DMS114 treated with DMSO at 0.1 percent for 48 hours (cell line): ENCODE results near the gene JAZF1.

ENCODE experiments used
- DNase-seq: peaks from one replicate; lab custom pipeline; 2025; ENCODE audit not compliant: unreplicated experiment; lab: John Stamatoyannopoulos, UW

Gene JAZF1

GRCh38 chr7:28192786-28193585 lies 12.4 kb upstream of the JAZF1 start:
- no peak for DNase-seq

DNA sequence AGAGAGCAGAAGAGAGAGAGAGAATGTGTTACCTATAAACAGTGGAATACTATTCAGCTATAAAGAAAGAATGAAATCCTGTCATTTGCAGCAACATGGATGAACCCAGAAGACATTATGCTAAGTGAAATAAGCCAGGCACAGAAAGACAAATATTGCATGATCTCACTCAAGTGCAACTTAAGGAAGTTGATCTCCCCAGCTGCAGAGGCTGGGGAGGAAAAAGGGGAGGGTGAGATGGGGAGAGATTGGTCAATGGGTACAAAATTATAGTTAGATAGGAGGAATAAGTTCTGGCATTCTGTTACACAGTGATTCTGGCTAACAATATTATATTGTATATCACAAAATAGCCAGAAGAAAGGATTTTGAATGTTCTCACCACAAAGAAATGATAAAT lies 11.2 kb upstream of the JAZF1 start:
- no peak for DNase-seq

GRCh38 chr7:28191184-28191583 lies 10.6 kb upstream of the JAZF1 start:
- DNase-seq = no peak

- no peak for DNase-seq
Measured at GRCh38 chr7:28190077-28190710, 9.6 kb upstream of the JAZF1 start.

DNA sequence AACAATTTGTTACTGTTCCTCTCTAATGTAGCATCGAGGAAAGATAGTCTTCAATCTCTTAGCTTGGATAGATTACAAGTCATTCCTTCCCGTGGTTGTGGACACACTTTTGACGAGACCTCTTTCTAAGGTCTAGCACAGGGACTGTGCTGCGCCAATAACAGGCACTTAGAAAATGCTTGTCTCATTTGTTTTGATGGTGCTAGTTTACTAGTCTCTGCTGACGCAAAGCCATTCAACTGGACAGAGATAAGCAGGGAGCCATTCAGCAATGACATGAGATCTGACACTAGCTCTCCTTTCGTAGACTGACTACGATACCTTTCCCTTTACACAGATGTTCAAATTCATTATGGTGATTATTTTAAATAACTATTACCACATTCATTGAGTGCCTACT lies 6.4 kb upstream of the JAZF1 start:
- no peak for DNase-seq

DNA sequence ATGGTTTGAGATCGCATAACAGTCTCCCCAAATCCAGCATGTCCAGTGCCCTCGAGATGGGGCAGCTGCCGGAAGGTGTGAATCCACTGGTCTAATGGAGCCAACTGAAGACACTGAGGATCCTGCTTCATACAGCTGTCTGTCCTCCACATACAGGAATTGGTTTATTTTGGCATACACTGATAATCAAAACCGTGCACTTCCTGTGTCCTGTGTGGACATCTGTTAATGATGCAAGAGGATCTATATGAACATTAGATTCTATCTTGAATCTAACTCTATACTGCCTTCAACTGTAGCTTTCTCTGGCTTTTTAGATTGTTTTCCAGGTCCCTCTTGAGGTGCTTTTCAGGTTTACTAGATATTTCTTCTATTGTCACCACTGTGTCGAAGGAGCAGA lies 3.0 kb upstream of the JAZF1 start:
- no peak for DNase-seq

DNA sequence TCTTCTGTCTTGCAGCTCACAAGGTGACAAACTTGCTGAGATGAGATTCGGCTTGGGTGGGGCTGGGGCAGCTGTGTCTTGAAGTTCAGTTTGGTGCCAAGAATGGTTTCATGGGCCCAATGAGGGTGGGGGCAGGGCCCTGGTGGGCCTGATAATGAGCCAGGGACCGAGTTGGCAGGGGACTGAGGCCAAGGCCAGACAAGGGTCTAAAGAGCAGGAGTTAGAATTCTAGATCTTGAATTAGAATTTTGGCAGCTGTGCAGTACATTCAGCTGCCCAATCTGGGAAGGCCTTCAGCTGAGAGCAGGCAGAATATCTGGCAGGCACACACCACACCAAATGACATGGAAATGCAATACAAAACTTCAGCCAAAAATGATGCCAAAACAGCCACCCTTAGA lies 1.5 kb upstream of the JAZF1 start:
- DNase-seq = no peak

DNA sequence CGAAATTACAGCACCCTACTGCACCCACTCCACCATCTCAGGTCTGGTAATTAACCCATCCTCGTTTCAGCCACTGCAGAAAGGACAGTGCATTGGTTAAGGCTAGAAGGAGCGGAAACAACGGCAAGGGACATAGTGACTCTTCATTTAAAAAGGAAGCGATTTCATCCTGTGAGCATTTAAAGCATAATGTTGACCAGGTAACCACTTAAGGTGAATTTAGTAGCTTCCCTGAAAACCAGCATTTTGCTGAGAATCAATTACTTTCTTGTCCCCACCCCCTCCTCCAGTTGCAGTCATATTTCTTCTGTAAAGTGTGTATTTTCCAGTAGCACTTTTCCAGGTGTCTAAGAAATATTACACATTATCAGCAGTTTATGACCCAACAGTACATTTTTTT lies 821 bp upstream of the JAZF1 start:
- no peak for DNase-seq

DNA sequence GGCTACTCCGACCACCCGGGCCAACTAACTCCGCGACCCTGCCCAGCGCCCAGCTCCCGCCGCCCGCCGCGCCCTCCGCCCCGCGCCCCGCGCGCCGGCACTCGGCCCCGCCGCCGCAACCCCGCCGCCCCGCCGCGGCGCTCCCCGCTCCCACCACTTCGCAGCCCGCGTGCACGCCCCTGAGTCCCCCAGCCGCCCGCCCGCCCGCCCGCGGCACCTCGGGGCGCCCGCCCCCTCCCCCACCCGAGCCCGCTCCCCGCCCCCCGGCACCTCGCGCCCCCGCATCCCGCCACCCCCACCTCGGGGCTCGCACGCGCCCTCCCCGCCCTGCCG lies 598 bp downstream of the JAZF1 start:
- no peak for DNase-seq

GRCh38 chr7:28179120-28180030 lies 1.2 kb downstream of the JAZF1 start:
- no peak for DNase-seq

DNA sequence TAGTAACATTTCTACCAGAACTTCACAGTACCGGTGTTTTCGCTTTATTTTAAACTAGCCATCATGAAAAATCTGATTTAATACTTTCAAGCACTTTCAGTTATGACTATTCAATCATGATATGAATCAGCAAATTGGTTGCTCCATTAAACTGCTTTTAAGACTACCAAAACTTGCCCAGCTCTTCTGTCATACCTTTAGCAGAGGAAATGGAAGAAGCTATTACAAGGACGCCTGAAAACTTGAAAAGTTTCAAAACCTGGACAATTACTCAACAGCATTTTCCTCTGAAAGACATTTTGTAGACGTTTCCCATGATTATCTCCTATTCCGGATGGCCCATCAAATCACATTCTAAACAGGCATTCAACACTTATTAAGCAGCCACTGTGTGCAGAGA lies 2.0 kb downstream of the JAZF1 start:
- no peak for DNase-seq

GRCh38 chr7:28177836-28178235 lies 2.8 kb downstream of the JAZF1 start:
- no peak for DNase-seq

GRCh38 chr7:28176645-28177044 lies 4.0 kb downstream of the JAZF1 start:
- no peak for DNase-seq

GRCh38 chr7:28176174-28176573 lies 4.4 kb downstream of the JAZF1 start:
- no peak for DNase-seq

- DNase-seq = no peak
Measured at GRCh38 chr7:28174901-28175661, 5.5 kb downstream of the JAZF1 start.

DNA sequence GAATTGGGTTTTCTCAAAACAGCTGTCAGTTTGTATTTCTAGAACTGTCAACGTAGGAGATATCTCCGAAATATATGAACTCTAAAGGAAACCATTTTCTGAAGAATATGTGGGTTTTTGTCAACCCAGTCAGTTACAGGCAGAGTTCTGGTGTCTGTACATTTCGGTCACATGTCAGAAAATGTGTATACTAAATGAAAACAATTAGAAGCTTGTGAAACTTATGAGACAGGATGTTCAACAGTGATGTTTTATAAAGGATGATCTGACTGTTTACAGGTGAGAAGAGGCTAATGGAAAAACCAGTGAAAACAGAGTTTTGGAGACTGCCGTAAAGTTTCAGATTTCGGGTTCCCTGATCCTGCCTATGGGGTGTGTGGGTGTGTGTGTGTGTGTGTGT lies 6.2 kb downstream of the JAZF1 start:
- no peak for DNase-seq

DNA sequence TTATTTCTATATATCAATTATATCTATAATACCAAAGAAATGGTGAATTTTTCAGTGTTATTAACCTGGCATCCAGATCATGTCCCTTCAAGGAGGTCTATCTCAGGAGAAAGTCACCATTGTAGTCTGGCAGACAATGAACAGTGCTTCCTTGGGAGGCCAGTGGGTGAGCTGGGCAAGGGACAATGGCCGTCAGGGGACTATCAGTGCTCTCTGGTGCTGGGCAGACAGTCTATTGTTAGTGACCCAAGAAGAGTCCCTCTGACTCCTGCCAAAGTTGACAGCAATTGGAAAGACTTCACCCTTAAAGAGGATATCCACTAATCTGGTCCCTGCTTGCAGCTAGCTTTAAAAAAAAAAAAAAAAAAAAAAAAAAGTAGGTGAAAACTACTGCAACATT lies 7.1 kb downstream of the JAZF1 start:
- DNase-seq = no peak

DNA sequence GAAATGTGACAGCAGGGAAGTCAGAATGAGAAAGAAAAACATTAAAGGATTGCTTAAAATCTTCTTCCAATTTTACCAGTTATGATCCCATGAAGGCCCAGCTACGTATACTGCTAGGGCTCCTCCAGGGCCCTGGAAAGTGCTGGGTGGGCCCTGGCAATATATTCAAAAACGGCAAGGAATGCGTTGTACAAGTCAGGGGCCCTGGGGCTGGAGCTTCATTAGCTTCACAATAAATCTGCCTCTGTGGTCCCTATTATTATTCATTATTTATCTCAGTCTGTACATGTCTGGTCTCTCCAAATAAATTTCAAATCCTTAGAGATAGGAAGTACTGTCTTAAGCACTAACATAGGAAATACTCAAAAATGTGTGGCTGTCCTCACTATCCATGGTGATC lies 7.6 kb downstream of the JAZF1 start:
- DNase-seq = no peak

DNA sequence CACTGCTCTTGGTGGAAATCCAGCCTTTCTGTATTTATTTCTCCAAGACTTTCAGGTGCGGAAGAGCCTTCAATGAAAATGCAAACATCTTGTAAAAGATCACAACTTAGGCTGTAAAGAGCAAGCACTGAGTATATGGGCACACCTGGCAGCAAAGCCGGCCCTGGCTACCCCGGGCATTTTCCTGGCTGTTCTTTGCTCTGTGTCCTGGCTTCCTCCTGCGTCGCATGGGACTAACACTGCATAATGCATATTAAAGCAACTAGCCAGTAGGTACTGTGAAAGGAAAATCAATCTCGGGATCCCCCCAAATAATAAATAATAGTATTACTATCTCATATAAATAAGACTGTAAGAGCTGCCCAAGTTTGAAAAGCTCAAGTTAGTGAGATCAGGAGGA lies 9.9 kb downstream of the JAZF1 start:
- no peak for DNase-seq

GRCh38 chr7:28169230-28169629 lies 11.4 kb downstream of the JAZF1 start:
- DNase-seq = no peak
